Activated CD4-positive, alpha-beta T cell treated with anti-CD3 and anti-CD28 coated beads, Interleukin-2, Interleukin-6, amounts not matched to agents 100 ng/mL and 50 ng/mL, durations not matched to agents 16 hours and 8 hours (primary cell): ENCODE data around the gene NUP50.

Experiments used
- DNase-seq: peaks from one replicate; pipeline ENCODE4 v3.0.0-alpha.2; 2020

The NUP50 gene, protein sequence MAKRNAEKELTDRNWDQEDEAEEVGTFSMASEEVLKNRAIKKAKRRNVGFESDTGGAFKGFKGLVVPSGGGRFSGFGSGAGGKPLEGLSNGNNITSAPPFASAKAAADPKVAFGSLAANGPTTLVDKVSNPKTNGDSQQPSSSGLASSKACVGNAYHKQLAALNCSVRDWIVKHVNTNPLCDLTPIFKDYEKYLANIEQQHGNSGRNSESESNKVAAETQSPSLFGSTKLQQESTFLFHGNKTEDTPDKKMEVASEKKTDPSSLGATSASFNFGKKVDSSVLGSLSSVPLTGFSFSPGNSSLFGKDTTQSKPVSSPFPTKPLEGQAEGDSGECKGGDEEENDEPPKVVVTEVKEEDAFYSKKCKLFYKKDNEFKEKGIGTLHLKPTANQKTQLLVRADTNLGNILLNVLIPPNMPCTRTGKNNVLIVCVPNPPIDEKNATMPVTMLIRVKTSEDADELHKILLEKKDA

DNA sequence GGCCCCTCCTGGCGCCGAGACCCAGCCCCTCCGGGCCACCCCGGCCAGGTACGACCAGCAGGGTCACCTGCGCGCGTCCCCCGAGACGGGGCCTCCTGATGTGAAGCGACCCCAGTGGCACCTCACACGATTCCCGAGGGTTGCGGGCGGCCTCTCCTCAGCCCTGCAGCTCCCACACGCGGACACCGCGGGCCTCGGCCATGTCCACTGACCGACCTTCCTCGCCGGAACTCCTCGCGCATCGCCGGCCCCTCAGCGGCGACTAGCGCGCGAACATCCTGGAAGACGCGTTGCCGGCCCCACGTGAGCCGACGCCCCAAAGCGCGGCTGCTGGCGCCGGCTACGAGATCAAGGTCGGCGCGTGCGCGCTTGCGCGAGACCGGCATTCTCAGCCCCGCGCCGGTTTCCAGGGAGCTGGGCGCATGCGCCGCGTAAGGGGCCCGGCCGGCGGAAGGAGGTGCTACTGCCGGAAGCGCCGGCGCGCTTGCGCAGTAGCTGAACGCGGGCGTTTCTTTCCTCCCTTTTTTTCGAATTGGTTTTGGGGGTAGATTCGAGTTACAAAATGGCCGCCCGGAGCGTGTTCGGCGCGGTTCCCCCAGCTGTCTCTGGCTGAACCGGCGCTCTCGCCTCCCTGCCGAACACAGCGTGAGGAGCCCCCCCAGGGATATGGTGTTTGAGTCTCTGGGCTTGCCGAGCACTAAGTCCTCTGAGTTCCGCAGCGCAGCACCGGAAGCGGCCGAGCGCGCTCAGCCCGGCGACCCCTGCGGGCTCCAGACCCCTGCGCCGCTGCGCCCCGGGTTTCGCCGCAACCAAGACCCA lies at the start of gene NUP50:
Gene NUP50, plus strand, starts transcription at position 475 of the 819 bp plus-strand sequence. CDS start 4,253 bp downstream, outside the sequence.
- peak; percentile 97 for DNase-seq

DNA sequence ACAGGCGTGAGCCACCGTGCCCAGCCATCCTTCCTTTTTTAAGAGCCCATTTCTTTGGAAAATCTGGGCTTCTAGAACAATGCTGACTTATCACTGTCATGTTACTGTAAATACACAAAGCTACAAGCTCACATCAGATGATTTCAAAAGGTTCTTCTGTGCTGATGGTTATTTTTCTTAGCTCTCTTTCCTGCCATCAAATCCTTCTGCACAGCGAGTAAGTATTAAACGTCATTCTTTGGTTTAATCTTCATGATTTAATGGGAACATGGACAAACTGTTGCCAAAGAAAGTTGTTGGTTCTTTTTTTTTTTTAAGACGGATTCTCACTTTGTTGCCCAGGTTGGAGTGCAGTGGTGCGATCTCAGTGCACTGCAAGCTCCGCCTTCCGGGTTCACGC lies 43.3 kb upstream of the NUP50 start:
- DNase-seq = no peak

DNA sequence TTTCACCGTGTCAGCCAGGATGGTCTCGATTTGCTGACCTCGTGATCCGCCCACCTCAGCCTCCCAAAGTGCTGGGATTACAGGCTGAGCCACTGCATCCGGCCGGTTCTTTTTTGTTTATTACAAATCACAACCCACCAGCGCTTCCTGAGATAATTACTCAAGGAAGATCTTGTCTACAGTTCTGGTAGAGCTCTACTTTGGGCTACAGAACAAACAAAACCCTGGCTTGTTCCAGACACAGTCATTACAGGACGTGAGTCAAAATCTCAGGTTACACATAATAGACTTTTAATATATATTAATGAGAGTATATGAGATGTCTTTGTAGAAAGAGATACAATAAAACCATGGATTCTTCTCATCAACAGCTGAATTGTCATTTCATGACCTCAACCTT lies 42.8 kb upstream of the NUP50 start:
- DNase-seq = no peak

DNA sequence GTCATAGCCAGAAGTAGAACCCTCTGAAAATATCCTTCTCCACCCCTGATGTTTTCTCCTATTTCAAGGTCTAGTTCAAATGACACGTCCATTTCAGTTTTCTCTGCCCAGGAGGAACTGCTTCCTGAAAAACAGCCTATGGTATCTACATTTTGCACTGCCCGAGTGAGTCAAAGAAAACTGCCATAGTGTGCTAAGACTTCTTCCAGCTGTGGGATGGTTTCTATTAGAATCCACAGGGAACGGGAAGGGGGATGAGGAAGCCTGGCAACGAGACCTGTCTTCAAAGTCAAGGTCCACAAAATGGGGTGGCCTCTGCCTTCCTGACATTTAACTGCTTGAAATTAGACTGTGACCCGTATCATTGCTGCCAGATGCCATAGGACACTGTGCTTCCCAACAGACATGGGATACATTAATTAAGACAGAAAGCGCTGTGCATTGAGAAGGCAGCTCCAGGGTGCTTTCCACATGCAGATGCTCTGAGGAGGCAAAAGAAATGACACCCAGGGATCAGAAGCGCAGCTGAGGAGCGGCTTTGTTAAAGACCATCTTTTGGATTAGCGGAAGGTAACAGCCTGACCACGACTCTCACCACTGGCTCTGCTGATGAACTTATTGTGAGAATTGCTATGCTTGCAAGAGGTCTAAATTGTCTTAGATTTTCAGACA lies 39.4 kb upstream of the NUP50 start:
- no peak for DNase-seq

DNA sequence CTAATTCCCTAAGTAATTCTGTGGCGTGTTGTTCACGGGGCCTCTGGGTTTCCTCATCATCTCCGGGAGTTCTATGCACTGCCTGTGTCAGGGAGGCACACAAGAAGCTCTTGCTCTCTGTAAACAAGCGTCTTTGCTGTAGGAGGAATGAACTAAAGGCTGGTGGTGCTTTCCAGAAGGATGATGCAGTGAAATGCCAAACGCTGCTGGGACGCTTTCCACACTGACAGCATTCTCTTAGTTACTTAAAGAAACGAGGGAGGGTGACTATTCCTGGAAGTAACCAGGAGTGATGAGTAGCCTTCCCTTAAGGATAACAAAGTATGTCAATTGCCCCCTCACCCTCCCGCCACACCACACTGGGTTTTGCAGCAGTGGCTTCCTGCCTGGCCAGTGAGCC lies 38.5 kb upstream of the NUP50 start:
- DNase-seq = no peak

DNA sequence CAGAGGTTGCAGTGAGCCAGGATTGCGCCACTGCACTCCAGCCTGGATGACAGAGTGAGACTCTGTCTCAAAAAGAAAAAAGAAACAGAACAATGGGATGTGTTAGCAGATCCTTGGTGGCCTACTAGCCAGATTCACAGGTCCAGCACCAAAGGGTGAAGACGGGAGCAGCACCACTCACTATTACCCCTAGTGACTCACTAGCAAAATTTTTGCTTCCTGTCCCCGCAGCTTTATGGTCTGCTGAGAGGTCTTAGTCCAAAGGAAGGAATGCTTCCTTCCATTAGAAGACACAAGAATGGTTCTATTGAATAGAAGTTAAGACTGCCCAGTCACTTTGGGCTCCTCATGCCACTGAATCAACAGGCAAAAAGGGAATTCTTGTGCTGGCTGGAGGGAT lies 35.9 kb upstream of the NUP50 start:
- DNase-seq = no peak

DNA sequence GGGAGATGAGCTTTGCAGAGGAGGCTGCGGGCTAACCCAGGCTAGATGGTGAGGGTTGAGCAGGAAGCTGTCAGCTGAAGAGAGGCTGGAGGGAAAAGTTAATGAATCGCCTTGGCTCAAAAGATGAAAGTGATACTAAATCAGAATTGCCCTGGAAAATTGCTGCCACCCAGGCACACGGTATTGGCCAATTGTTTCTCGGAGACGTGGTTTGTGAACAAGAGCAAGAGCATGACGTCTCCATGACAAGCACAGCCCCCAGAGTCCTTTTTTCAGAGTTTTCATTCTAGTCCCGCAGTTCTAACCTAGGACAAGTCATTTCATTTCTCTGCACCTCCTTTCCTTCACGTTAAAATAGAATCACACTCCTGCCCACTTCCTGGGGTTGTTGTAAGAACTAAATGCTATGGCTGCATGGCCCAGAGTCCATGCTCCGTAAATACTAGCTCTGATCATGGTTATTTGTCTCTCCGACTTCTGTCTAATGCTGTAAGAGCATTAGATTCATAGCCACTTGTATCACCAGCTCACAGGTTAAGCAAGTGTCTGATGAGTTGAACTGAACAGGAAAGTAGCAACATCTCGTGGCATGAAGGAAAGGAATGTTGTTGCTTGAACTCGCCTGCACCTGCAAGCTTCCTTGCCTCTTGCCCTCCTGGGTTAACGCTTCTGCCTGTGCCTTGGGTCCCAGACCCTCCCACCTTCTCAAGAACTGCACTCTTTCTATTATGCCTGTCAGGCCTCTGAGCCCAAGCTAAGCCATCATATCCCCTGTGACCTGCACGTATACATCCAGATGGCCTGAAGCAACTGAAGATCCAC lies 33.8 kb upstream of the NUP50 start:
- peak; percentile 69 for DNase-seq

DNA sequence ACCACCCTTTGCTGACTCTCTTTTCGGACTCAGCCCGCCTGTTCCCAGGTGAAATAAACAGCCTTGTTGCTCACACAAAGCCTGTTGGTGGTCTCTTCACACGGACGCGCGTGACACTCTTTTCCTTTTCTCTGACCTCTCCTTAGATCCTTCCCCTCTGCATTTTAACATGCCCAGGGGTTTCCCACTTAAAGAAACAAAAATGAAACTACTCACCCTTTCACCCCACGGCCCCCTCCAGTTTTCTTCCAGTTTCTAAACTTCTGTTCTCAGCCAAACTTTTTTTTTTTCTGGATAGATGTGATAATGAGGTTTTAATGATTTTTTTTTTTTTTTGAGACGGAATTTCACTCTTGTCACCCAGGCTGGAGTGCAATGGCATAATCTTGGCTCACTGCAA lies 32.8 kb upstream of the NUP50 start:
- no peak for DNase-seq

DNA sequence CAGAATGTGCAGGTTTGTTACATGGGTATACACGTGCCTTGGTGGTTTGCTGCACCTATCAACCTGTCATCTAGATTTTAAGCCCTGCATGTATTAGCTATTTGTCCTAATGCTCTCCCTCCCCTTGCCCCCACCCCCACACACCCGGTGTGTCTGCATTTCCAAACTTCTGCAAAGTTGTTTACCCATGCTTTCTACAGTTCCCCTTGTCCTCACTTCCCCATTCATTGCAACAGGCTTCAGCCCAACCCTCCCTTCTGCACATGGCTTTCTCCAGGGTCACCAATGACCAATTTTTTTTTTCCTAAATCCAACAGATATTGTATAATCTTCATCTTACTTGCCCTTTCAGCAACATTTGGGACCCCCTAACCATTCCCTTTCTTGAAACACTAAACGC lies 32.0 kb upstream of the NUP50 start:
- DNase-seq = no peak

DNA sequence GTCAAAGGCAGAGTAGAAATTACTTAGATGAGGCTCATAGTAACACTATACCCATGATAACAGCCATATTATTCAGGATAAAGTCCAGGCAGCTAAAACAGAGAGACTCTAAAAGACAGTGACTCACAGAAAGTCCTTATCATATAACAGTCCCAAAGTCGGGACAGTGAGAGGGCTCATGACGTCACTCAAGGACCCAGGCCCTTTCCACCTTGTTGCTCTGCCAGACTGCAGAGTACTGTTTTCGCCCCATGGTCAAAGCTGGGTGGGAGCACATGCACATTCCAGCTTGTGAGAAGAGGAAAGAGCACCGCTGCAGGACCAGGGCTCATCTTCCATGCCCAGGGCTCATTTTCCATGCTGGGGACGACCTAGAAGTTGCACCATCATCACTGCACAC lies 29.4 kb upstream of the NUP50 start:
- DNase-seq = no peak

DNA sequence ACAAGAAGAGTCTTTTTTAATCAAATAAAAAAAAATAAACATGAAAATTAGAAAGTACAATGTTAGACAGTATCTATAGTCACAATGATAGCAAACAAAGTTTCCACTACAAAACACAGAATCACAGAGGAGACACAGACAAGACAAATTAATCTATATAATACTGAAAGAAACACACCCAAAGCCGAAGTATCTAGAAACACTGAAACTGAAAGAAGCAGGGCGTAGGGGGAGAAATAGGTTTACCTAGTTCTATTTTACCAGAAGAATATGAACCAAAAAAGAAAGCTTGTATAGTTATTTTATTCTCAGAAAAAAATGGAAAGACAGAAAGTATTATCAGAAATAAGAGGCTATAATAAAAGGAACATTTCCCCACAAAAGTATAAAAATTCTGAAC lies 27.1 kb upstream of the NUP50 start:
- no peak for DNase-seq

DNA sequence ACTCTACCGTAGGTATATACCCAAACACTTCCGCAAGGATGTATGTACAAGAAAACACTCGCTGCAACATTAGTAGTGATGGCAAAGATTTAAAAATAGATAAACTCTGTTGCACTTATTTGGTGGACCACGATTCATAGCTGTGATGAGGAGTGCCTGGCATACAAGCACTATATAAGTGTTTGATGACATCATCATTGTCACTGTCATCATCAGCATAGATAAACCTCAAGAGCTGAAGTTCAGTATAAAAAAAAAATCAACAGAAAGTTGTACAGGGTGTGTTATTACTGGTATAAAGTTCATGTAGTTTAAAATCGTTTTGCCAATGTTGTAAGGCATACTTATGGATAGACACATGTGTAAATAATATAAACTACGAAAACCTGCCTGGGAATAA lies 24.0 kb upstream of the NUP50 start:
- DNase-seq = no peak

DNA sequence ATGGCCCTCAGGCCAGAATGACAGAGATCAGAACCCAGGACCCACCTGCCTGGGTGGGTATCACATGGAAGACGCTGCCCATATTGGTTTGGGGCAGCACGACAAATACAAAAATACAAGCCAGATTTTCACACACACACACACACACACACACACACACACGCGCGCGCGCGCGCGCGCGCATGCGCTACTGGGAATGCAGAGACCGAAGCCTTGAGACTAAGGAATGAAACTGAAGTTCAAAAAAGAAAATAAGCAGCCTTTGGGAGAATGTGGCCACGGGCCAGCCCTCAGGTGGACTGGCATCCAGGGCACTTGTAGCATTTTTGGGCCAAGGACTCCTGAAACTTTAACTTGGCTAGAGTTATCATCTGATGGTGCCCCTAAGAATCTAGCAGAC lies 21.3 kb upstream of the NUP50 start:
- DNase-seq = no peak

DNA sequence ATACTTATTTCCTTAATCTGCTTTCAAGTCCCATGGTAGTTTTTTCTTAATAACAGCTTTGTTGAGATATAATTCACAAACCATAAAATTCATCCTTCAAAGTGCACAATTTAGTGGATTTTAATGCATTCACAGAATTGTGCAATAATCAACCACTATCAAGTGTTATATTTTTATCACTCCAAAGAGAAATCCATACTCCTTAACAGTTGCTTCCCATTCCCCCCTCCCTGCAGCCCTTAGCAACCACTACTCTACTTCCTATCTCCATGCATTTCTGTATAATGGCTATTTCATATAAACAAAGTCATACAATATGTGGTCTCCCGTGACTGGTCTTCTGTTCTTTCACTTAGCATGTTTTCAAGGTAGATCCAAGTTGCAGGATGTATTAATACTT lies 18.8 kb upstream of the NUP50 start:
- DNase-seq = no peak

DNA sequence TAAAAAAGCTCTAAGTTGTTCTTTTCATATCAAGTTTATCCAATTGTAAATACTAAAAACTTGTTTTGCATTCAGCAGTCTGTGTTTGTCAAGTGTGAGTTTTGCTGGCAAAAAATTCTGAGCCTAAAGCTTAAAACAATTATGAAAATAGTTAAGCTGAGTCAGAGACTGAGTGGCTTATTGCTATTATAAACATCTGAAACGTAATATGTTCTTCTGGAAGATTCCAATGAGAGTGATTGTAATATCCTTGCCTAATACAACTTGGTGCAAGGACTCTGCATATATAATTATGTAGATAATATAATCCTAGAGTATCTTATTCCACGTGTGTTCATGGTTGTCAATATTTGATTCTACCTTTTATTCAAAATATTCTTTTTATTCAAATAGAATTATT lies 14.1 kb upstream of the NUP50 start:
- no peak for DNase-seq

DNA sequence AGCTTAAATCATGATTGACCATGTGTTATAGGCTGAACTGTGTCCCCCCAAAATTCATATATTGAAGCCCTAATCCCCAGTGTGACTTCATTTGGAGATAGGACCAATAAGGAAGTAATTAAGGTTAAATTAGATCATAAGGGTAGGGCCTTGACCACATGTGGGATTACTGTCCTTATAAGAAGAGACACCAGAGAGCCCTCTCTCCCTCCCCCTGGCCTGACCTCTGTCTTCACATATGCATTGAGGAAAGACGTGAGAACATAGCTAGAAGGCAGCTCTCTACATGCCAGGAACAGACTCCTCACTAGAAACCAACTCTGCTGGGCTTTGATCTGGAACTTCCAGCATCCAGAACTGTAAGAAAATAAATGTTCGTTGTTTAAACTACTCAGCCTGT lies 13.6 kb upstream of the NUP50 start:
- no peak for DNase-seq

DNA sequence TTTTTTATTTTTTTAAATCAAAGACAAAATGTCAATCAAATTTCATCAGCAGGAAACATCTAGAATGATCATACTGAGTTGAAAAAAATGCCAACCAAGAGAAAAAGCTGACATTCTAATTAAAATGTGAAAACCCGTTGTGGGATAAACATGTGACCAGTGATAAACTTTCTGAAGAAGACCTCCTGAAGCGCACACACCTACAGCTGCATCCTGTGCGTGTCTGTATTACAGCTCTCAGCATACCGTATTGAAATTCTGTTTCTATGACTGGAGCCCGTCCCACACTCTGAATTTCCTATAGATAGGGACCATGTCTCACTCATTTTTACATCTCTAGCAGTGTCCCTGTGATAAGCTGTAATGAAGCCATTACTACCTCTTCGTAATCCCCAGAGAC lies 12.2 kb upstream of the NUP50 start:
- no peak for DNase-seq

DNA sequence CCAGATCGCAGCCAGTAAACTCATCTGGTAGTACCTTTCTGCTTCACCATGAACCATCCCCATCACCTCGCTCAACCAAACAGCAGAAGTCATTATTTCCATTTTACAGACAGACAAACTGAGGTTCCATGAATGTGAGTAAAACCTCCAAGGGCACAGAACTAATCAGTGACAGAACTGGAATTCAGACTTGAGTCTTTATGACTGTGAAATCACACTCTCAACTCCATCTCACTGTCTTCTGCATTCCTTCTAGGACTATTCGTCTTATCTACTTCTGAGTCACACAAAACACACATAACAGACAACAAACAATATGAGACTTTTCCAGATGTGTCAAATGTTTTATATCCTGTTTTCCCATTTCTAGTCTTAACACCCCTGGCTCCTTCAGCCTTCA lies 9.3 kb upstream of the NUP50 start:
- DNase-seq = no peak

DNA sequence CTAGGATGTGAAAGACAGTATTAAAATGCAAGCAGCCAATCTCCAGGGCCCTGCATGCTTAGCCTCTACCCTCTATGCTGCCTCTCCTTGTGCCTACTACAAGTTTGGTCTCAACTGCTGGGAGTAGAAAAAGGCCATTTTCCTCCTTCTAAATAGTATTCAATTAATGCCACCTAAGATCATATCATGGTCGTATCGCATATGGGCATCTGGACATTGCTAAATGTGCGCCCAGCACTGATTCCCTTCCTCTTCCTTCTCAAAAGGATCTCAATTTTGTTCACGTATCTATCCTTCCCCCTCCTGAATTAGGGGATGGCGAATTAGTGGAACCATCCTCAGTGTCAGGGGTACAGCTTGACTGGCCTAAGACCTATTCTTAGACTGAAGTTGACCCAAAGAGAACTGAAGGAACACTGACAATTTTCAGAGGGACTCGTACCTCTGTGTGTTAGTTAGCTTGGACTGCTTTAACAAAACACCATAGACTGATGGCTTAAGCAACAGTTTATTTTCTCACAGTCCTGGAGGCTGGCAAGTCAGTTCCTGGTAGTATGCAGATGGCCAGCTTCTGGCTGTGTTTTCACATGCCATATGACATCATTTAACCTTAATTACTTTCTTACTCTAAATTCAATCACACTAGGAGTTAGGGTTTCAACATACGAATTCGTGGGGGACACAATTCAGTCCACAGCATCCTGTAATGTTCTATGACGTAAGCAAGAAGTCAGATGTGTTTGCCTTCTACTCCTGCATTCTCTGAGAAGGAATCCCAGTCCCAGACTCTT lies 8.5 kb upstream of the NUP50 start:
- no peak for DNase-seq

DNA sequence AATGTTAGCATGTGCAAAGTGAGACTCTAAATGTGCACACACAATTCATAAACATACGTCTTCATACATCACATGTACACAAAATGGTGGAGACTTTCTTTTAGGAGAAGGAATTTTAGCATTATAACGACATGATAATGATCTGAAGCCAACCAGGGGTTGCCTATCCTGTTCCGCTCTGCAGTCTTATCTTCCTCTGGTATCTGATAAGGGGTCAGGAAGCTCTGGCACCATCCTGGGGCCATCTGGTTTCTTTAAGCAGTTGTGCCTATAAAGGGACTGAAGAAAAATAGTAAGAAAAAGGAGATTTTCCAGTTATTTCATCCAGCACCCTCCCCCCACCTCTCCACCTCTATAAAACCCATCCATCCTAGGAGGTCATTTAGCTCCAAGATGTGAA lies 5.8 kb upstream of the NUP50 start:
- no peak for DNase-seq

DNA sequence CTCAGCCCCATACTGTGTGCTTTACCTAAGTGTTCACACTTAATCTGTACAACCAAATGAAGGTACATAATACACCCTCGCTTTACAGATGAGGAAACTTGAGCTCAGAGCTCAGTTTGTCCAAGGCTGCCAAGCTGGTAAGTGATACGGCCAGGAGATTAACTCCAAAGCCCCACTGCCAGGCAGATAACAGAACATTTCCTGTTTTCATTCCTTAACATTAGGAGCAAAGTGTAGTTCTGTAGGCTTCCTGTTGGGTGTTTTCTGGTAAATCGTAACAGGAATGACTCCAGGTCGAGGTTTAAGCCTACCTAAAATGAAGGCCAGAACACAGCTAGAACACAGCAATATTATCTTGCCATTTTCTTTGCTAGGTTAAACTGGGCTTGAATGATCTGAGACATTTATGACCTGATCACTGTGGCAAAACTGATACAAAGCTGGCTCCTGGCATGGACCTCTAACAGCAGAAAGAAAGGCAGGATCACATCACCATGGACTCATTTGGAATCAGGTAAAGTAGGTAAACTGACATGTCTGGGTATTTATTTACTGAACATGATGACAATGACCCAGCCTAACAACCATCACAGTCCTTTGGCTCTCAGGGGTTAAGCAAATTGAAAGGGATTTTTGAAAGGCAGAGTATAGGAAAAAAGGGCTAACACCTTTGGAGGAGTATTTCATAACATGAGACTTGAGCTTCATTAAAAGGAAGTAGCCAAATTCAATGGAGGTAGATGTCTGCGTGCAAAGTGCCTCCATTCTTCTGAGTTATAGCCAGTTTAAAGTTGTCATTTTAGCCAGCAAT lies 3.9 kb upstream of the NUP50 start:
- no peak for DNase-seq
